ENCODE data around the gene SGO2.

DNA sequence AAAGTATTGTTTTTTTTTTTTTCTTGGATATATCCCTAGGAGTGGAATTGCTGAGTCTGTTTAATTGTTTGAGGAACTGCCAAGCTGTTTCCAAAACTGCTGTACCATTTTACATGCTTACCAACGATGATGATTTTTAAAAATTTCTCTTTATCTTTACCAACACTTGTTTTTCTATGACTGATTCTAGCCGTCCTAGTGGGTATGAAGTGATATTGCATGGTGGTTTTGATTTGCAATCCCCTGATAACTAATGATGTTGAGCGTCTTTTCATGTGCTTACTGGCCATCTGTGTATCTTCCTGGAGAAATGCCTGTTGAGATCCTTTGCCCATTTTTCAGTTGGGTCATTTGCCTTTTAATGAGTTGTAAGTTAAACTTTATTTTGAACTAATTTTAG is 51.0 kb downstream of the SGO2 start:
- TF ChIP-seq CTCF (tag by site-specific recombination; IDR thresholded peaks at IDR 0.05) (no peak), ZNF501 (tag by site-specific recombination; IDR thresholded peaks at IDR 0.05) (no peak), ZNF274 (IDR thresholded peaks at IDR 0.05; ENCODE audit: low read length) (no peak), ZNF274 (tag by site-specific recombination; IDR thresholded peaks at IDR 0.05; ENCODE audit: borderline replicate concordance) (no peak), ZNF146 (tag by site-specific recombination; IDR thresholded peaks at IDR 0.05) (no peak), GLI4 (tag by site-specific recombination; IDR thresholded peaks at IDR 0.05) (no peak), SALL2 (tag by site-specific recombination; IDR thresholded peaks at IDR 0.05; ENCODE audit: borderline replicate concordance) (no peak), ZNF548 (tag by site-specific recombination; IDR thresholded peaks at IDR 0.05) (no peak), SETDB1 (IDR thresholded peaks at IDR 0.05; ENCODE audit: insufficient read length, low read length) (no peak)
- TF ChIP-seq, protein P1, sequence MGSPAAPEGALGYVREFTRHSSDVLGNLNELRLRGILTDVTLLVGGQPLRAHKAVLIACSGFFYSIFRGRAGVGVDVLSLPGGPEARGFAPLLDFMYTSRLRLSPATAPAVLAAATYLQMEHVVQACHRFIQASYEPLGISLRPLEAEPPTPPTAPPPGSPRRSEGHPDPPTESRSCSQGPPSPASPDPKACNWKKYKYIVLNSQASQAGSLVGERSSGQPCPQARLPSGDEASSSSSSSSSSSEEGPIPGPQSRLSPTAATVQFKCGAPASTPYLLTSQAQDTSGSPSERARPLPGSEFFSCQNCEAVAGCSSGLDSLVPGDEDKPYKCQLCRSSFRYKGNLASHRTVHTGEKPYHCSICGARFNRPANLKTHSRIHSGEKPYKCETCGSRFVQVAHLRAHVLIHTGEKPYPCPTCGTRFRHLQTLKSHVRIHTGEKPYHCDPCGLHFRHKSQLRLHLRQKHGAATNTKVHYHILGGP (tag by site-specific recombination; IDR thresholded peaks at IDR 0.05): no peak
